Activated CD4-positive, CD25-positive, alpha-beta regulatory T cell treated with anti-CD3 and anti-CD28 coated beads, Interleukin-2, amount 50 U/mL, for 24 hours (primary cell): ENCODE measurements around the gene HSPA12A.
"Not testable (repeated sequence)": the region's sequence is repeated elsewhere in the genome, so short reads cannot be mapped to it uniquely, and the experiment has no call there.

ENCODE experiments used
- ATAC-seq, 2 donors: fragments of 150-1000 bp; cut with Tn5 transposase; one replicate each; pipeline ENCODE4 v1.10.0; 2021; ENCODE audit warnings: mild to moderate bottlenecking in 1 of 2, moderate library complexity in 1 of 2

The HSPA12A gene

DNA sequence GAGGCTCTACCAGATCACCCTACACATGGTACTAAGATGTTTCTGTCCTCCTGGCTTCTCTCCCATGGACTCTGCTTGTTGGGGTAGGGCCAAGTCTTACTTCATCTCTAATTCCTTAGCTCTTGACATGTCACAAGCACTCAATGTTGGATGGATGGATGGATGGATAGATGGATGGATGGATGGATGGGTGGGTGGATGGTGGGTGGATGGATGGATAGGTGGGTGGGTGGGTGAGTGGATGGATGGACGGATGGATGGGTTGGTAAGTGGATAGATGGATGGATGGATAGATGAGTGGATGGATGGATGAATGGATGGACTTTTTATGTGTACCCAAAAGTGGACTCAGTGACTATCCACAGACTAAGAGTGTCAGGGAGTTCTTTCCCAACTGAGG, 28.5 kb downstream of the HSPA12A start:
- ATAC-seq, result no peak

DNA sequence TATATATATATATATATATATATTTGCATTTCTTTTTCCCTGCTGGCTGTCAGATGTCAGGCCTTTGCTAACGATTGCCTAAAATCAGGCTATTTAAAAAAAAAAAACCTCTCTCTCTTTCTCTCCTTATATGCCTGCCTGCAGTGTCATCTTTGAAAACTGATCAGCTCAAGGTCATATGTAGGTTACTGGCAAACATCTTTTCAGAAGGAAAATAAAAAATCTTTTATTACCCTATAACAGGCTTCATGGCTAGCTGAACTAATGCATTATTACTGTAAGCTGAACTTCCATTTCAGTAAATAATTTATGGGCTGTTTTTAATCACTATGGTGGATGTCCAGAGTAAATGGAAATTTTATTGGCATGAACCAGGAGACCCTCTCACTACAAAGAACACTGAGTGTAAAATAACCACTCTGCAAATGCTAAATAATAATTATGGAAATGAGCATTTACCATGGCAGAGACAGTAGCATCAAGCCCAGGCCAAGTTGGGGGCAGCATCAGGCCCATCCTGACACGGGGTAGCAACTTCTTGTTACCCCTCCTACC, 29.3 kb downstream of the HSPA12A start:
- ATAC-seq, result no peak

DNA sequence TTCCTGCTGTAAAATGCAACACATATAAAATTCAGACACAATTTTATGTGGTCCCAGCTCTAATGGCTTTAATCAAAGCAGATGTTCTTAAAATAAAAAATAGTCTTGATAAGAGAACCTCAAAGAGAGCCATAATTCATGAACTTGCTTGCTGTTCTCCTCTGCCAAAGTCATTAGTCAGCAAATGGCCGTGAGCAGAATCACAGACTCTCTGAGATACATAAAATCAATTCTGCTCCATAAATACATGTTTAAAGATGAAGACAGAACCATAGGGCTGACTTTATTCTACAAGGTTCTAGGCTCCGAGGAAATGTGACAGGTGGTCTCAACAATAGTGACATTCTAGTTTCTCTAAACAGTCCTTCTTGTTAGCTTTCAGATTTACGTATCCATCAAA, 29.8 kb downstream of the HSPA12A start:
- no peak for ATAC-seq

DNA sequence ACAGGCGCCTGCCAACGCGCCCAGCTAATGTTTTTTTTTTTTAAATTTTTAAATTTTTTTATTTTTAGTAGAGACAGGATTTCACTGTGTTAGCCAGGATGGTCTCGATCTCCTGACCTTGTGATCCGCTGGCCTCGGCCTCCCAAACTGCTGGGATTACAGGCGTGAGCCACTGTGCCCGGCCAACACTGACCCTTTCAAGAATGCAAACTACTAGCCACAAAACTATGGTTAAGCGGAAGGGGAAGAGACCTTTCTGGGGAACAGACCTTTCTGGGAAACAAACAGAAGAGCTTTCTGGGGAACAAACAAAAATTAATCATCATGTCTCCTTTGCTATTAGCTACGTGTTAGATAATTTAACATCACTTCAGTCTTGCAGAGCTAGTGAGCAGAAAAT, 30.6 kb downstream of the HSPA12A start:
- not testable (repeated sequence) for ATAC-seq

- ATAC-seq, result no peak
These were observed 32.3 kb downstream of the HSPA12A start for GRCh38 chr10:116710076-116710475.

DNA sequence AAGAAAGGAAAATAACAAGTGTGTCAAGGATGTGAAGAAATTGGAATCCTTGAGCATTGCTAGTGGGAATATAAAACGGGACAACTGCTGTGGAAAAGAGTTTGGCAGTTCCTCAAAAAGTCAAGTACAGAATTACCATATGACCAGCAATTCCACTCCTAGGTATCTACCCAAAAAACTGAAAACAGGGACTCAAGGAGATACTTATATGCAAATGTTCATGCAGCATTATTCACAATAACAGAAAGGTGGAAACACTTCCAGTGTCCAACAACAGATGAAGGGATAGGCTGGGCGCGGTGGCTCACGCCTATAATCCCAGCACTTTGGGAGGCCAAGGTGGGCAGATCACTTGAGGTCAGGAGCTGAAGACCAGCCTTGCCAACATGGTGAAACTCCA, 33.5 kb downstream of the HSPA12A start:
- ATAC-seq, result no peak

DNA sequence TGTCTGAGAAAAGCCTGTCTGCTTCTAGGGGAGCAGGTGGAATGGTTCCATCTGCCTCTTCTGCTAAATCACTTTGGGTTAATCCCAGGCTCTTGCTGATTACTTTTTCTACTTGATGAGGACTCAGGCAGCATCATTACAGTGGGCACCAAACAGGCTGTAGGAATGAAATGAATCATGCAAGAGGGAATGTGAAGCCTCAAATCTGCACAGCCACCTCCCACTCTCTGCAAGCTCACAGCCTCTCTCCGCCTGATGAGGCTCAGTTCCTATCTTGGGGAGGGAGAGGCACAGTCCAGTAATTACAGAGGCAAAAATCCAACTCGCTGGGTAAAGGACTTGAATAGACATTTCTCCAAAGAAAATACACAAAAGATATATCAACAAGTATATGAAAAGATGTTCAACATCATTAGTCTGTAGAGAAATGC, 34.0 kb downstream of the HSPA12A start:
- ATAC-seq, result no peak

DNA sequence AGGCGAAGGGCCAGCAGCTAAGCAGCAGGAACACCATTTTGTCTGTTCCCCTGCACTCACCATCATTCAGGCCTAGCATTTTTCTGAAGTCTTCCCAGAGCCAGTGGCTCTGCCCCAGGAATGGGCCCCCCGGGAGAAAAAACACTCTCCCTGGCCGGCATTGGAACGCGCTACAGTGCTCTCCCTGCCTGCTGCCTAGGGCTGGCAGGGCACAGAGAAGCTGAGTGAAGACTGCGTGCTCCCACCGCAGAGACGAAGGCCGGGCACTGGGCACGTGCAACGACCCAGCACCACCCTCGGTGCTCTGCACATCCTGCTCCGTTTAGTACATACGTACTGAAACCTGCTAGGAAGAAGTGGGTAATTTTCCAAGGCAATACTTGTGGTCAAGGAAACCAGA, 34.4 kb downstream of the HSPA12A start:
- ATAC-seq, result no peak

GRCh38 chr10:116706281-116706680, 36.1 kb downstream of the HSPA12A start:
- ATAC-seq, result no peak

GRCh38 chr10:116705498-116705897, 36.9 kb downstream of the HSPA12A start:
- no peak for ATAC-seq

GRCh38 chr10:116704926-116705325, 37.4 kb downstream of the HSPA12A start:
- no peak for ATAC-seq

DNA sequence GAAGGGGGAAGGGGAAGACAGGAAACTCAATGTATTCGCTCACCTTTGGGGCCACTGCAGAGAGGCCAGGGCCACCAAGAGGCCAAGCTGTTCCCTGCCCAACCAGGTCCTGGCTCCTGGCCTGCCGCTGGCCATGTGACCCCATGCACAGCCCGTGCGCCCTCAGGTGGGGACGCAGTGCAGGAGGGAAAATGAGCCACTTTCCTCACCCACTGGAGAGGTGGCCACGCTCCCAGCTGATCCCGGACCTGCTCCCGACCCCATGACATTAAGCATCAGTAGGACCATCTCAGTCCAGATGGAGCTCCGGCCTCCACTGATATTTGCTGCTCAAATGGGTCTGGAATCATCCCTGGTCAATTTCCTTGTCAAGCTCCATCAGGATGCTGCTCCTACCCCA, 40.2 kb downstream of the HSPA12A start:
- no peak for ATAC-seq

DNA sequence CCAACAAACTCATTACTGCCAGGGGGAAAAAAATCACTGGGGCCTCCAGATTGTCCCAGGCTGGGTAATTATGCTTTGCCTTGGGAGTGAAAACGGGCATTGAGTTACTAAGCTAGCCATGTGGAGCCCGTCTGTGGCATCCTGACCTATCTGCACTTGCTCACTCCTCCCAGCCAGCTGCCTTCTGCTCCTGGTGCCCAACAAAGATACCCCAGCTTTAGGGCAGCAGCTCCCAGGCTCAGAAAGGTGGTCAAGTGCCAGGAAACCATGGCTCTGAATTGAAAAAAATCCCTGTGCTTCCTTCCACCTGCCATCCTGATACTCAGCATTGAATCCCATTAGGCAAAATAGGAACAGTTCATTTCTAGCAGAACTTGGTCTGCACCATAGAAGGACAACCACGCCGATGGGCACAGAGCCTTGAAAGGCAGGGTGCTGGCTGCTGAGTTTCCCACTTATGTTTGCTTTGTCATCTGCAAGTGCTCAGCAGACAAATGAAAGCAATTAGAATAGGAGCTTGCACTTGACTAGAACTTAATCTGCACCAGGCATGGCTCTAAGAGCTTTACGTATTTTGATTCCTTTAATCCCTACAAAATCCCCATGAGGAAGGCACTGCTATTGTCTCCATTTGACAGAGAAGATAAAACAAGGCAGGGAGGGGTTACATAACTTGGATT, 42.8 kb downstream of the HSPA12A start:
- ATAC-seq, result no peak

DNA sequence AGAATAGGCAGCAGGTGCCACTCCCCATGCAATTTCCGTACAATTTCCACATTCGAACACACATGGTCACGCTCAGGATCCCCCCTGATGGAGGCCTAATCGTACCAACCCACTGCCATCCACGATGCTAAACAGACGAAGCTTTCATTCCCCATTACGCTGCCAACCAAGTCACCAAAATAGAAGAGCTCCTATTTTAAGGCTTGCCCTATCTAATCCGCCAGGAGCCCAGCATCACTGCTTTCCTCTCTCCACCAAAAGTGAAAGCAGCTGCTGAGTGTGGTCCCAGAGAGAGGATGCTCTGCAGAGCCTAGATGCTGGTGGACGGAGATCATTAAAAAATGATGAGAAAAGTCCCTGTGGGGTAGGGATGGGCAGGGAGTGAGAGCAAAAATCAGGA, 43.3 kb downstream of the HSPA12A start:
- ATAC-seq, result no peak

GRCh38 chr10:116698364-116698763, 44.0 kb downstream of the HSPA12A start:
- no peak for ATAC-seq

DNA sequence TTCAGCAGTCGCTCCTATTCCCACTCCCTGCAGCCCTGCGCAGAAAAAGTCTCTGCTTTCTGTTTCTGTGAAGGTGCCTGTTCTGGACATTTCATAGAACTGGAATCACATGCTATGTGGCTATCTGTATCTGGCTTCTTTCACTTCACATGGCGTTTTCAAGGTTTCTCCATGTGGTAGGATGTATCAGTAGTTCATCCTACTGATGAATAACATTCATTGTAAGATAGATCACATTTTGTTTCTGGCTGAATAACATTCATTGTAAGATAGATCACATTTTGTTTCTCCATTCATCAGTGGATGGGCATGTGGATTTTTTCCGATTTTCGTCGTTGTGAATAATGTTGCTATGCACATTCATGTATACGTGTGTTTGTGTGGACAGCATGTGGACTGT, 44.5 kb downstream of the HSPA12A start:
- ATAC-seq, result no peak

GRCh38 chr10:116696919-116697318, 45.4 kb downstream of the HSPA12A start:
- ATAC-seq, result no peak

DNA sequence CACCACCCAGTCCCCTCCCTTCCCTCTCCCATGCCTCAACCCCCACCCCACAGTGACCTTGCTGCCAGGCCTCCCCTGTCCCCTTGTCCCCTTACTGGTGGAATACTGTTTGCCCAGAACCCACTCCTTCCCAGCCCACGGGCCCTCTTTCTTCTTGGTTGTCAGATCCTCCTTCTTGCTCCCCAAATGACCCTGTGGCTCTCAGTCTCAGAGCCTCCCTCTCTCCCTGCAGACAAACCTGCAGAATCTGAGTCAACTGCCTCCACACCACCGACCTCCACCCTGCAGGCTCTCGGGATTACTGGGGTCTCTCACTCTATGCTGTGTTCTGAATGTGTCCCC, 47.5 kb downstream of the HSPA12A start:
- no peak for ATAC-seq

DNA sequence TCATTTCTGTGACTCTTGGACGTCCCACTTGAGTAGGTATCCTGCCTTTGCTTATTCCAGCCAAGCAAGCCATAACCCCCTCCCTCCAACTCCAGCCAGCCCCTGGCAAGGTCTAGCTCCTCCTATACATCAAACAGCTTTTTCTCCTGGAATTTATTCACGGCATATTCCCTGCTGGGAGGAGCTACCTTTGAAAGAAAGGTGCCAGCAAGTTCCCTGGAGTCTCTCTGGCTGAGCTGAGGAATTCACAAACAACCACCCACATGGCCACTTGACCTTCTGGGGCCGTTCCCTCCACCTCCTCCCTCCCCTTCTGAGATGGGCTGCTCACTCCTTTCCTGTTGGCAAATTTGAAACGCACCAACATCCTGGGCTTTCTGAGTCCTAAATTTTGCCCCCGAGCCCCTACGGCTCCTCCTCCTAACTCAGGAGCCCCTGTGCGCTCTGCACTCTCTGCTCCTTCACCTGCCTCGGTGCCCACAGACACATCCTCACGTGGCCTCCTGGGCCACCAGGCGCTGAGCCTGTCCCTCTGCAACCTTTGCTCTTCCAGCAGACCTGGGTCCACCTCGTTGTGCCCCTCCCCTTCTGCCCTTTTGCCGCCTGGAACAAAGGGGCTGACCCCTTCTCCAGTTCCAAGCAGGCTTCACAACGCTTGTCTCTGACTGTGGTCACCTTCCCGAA, 48.0 kb downstream of the HSPA12A start:
- no peak for ATAC-seq

DNA sequence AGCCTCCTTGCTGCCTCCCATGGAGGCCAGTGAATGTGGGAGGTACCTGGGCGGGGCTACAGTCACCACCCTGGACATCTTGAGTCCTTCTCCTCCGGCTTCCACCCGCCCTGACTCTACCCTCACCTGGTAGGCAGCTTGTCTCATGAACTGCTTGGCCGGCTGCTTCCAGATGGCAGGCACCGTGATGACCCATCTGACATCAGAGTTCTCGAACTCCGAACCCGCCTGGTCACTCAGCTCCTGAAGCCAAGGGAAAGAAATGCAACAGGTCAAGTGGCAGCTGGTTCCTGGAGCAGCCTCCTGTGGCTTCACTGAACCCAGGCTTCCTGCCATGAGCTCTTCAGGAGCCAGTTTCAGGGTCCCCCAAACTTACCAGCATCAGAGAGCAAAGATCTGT, 50.1 kb downstream of the HSPA12A start:
- no peak for ATAC-seq

- ATAC-seq, result no peak
These were observed 50.7 kb downstream of the HSPA12A start for GRCh38 chr10:116691635-116692034.

GRCh38 chr10:116690356-116691322, 51.7 kb downstream of the HSPA12A start:
- no peak for ATAC-seq

DNA sequence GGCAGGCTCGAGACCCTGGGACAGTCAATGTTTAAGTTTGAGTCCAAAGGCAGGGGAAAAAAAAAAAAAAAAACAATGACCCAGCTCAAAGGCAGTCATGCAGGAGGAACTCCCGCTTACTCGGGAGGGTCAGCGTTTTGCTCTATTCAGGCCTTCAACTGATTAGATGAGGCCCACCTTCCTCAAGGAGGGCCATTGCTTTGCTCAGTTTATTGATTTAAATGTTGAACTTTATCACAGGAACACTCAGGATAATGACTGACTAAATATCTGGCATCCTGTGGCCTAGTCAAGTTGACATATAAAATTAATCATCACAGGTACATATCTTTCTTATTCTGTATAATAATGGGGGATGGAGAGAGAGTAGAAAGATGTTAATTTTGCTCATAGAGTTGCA, 52.6 kb downstream of the HSPA12A start:
- ATAC-seq, result no peak
